HG02623 (cell line): ENCODE measurements around the gene LRBA.

Experiments used
- ATAC-seq: cut with Tn5 transposase; IDR thresholded peaks from one replicate; pipeline ENCODE4 v1.9.1; 2021; ENCODE audit warnings: moderate library complexity; ENCODE audit not compliant: unreplicated experiment

The LRBA gene

DNA sequence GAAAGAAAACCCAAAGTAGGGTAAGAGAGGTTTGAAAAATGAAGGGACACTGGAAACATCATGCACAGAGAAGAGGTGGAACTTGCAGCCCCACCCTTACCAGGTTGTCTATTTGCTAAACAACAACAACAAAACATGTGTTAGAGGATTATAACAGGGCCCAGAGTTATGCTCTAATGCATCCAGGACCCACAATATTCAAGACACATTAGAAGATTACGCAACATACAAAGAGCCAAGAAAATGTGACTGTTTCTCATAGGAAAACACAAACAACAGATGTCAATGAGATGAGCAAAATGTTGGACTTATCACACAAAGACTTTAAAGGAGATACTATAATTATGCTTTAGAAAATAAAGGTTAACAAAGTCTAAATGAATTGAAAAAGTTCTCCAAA is 128.5 kb downstream of the LRBA start:
- ATAC-seq, result no peak

DNA sequence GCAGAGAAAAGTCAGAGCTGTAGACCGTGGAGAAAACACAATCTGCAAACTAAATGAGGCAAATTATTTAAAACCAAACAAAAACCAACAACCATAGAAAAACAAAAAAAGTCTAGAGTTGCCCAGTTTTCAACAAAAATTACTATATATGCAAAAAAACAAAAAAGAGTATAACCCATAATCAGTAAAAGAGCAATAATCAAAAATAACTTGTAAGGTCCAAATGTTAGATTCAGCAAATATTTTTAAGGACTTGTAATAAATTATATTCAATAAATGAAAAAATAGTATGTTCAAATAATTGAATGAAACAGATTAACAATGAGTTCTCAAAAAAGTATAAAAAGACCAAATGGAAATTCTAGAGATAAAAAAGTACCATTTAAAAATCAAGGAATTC is 130.5 kb downstream of the LRBA start:
- no peak for ATAC-seq

DNA sequence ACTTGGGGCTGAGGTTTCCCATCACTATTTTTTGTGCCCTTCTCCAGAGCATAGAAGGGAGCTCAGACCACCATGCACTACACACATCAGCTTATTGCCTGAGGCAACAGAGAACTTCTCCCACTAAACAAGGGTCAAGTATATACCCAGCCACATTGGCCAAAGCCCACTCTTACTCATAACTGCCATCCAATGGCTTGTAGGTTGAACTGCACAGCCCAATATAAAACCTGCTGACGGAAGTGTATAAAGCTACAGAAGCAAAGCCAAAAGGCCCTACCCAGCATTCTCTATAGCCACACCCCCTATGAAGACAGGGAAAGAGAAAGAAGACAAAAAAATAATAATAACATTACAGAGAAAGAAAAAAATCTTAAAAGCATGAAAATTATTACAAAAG is 139.7 kb downstream of the LRBA start:
- ATAC-seq, result no peak

DNA sequence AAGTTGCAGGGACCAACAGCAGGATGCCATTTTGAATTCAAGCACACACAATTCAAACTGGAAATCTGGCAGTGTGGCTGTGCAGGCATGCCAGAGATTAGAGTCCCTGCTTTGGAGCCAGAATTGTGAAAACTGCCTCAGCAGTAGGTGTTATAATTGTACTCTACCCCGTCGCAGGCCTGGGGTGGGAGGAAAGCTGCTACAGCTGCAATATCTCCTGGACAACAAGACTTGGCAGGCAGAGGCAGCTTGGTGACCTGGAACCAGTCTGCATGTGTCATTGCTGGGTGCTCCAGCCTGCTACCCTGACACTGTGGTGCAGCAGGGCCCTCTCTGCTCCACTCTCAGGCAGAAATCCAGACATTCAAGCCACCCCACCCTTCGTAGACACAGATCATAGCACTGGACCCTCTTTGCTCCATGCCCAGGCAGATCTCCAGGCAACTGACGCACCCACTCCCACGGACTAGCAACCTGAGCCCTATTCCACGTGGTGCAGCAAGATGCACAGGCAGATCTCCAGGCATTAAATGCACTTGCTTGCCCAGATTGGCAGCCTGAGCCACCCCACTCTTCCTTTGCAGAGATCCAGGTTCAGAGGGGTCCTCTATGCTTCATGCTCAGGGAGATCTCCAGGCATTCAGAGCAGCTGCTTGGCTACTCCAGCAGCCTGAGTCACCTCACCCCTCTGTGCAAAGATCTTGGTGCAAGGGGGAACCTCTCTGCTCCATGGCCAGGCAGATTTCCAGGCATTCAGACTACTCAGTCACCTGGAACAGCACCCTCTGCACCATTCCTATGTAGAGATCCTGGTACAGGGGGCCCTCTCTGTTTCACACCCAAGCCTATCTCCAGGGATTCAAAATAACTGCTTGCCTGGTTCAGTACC is 140.5 kb downstream of the LRBA start:
- no peak for ATAC-seq

DNA sequence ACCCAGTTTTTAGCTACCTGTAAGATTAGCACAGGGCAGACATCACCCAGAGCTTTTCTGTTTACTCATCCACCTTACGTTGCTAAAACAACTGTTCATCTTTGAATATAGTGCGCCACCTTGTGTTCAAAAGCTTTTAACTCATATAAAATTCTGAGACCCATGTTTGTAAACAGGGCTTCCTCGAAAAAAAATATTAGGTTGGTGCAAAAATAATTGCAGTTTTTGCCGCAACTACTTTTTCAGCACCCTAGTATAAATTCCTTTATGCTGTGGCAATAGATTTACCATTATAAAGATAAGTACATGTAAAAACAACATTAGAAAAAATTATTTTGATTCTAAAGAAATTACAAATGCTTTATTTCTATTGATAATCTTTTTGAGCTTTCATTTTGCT is 147.9 kb downstream of the LRBA start:
- peak; percentile 81 for ATAC-seq

DNA sequence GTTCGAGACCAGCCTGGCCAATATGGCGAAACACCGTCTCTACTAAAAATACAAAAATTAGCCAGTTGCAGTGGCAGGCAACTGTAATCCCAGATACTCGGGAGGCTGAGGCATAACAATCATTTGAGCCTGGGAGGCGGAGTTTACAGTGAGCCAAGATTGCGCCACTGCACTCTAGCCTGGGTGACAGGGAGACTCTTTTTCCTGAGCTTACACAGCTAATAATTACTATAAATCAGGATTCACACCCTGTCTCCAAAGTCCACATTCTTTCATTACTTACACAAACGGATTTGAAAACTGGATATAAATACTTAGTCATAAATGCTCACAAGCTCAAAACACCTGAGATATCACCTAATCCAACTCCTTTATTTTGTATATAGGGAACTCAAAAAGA is 151.6 kb downstream of the LRBA start:
- no peak for ATAC-seq

DNA sequence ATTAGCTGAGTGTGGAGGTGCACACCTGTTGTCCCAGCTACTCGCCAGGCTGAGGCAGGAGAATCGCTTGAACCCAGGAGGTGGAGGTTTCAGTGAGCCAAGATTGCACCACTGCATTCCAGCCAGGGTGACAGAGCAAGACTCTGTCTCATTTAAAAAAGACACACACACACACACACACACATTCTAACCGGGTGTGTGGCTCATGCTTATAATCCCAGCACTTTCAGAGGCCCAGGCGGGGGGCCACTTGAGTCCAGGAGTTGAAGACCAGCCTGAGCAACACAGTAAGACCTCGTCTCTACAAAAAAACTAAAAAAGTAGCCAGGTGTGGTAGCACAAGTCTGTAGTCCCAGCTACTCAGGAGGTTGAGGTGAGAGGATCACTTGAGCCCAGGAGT is 152.3 kb downstream of the LRBA start:
- ATAC-seq, result no peak

DNA sequence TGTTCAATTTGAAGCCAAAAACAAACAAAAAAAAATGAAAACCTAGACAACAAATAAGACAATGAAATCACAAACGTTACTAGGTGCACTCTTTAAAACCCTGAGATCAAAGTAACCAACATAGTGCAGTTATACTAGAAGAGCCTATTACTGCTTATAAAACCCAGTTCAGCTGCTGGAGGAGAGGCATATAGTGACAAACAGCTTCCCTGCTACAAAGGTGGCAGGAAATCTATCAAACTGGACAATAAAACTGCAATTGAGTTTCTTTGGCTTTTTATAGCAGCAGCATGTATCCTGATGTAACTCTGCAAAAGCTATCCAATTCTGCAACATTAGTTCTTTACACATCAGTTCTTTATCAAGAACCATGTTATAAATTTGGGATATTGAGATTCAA is 155.6 kb downstream of the LRBA start:
- ATAC-seq, result no peak

DNA sequence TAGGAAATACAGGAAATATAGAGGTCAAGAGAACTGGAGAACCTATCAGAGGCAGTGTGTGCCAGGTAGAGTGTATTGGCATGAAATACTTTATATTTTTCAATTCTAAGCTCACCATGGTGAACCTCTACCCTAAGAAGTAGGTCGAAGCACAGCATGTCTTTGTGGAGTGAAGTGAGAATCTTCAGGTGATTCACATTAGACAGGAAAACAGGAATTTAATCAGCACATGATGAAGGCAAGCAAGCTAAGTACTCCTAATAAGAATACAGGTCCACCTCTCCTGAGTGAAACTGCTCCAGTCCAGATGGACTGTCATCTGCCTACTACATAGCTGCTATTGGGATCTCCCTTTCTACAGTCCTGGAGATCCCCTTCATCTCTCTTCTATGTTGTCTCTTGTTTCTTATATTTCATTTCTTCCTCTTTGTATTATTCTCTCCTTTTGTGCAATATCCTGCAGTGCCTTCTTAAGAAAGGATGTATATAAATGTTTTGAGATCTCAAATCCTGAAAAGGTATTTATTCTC is 159.0 kb downstream of the LRBA start:
- ATAC-seq, result peak; percentile 53

DNA sequence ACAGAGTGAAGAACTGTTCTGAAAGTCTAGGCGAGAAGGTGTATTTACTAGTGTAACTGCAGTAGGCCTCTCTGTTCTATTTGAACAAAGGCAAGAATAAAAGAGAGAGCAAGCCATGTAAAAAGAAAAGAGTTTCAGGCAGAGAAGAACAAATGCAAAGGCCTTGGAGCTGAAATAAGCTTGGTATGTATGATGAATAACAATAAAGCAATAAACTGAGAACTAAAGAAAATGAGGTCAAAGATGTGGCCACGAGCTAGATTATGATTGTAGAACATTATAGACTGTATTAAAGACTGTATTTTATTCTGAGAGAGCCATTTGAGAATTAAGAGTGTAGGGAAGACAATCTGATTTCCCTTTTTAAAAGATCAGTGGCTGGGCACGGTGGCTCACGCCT is 160.5 kb downstream of the LRBA start:
- no peak for ATAC-seq

DNA sequence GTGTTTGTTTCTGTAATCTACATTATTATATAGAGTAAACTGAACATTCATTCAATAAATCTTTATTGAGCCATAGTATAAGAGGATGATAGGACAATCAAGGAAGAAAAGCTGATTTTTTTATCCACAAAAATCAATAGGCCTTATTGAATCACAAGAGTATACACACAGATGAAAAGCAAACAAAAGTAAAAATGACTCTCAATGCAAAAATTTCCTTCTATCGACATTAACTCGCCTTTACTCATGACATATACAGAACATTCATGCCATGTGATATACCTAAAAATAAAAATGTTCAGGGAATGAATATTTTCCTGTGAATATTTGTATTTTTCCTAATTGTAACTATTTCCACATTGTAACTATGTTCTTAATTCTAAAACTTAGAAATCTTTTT is 161.2 kb downstream of the LRBA start:
- no peak for ATAC-seq

DNA sequence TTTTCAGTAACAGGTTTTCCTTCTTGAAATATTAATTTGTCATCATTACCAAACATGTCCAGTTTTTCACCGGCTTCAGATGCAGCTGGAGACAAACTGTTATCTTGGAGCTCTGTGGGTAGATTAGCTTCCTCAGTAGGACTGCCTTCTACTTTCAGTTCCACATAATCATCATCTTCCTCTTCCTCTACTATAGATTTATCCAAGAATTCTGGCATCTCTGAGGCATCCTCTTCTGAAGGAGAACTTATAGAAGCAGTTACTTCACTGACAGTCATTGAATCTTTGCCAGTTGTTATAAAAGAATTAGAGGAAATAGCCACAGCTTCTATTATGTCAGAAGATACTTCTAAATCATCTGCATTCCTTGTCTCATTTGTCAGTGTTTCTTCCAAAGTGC is 162.9 kb downstream of the LRBA start:
- no peak for ATAC-seq

DNA sequence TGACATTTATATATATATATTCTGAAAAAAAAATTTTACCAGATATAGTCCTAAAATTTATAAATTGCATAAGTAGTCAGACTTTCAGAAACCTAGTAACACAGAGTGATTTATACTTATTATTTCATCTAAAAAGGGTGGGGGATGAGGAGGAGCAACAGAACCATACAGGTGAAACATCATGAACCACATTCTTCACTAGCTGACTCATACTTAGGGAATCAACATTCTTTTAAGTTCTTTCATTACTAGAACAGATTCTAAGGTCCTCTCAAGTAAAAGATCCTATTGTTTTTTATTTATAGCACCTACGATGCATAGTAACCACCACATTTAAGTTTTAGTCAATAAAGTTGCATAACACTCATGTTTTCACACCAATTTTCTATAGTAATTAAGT is 166.1 kb downstream of the LRBA start:
- no peak for ATAC-seq

DNA sequence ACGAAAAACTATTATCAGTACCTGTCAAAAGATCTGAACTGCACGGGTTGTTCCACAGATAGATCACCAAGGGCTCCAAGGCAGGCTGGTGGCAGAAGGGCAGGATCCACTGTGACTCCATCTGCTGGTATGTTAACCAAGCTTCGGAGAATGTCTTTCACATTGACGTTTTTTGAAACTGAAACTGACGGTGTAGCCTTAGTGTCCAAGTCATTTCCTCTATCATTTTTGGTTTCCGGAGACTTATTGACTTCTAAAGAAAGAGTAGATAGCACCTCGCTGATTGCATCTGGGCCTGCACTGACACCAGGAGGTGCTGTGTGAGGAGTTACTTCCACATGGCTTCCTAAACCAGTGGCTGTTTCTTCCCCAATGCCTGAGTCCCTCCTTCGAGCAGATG is 186.9 kb downstream of the LRBA start:
- ATAC-seq, result peak; percentile 91

DNA sequence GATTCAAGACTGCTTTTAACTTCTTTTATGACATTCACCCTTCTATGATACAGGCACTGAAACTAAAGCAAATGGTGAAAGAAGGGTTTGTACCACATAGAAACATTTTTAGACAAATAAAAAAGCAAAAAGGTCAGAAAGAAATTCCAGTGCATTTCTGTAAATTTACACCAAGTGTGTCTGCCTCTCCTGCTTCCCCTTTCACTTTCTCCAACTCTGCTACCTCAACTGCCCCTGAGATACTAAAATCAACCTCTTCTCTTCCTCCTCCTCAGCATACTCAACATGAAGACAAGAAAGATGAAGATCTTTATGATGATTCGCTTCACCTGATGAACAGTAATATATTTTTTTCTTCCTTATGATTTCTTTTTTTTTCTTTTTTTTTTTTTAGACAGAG is 187.9 kb downstream of the LRBA start:
- ATAC-seq, result no peak

DNA sequence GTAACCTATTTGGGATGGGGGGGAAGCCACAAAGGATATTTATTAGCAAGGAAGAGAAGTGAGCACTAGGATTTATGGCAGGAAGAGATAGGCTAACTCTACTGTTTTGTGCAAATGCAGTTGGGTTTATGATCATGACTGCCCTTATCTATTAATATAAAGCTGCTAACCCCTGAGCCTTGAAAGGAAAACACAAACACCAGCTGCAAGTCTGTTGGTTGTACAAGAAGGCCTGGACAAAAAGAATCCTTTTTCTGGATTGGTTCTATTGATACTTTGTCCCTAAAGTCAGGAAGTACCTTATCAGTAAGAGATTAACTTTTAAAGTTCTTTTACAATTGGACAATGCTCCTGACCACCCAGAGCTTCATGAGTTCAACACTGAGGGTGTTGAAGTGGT is 188.8 kb downstream of the LRBA start:
- no peak for ATAC-seq

DNA sequence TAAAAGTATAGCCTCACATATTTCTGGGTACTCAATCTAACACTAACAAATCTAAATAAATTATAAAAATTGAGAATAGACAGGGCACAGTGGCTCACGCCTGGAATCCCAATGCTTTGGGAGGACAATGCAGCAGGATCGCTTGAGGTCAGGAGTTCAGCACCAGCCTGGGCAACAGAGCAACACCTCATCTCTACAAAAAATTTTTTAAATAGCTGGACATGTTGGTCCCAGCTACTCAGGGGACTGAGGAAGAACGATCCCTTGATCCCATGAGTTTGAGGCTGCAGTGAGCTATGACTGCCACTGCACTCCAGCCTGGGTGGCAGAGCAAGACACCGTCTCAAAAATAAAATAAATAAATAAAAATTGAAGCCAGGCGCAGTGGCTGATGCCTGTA is 192.7 kb downstream of the LRBA start:
- ATAC-seq, result no peak

DNA sequence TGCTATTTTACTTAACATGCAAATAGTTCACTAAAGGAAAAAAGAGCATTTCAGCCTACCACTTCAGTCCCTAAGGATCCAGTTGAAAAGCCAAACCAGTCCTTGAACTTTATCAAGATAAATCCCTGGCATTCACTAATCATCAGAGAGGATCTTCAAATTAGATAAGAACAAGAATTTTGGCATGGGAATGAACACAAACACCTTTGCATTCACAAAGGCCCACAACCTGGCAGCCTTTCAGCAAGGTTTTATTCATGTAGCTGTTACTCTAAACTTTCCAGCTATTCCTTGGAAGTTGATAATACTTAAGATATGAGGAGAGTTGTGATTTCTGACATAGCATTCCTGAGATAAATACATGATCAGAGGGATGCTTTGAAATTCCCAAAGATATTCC is 193.4 kb downstream of the LRBA start:
- no peak for ATAC-seq

DNA sequence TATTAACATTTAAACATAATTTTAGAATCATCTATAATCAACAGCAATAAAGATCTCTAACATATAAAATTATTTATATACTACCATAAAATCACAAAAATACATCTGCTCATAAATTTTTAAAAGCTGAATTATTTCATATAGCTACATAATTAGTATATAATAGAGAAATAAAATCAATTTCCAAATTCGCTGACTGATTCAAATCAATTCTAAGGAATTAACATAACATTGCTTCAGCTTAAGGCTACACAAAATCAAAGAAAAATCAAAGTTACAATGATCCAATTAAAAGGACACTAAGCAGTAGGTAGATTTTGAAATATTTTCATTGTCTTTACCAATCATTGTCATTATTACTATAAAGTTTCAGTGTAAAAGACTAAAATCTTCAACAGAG is 194.7 kb downstream of the LRBA start:
- no peak for ATAC-seq

DNA sequence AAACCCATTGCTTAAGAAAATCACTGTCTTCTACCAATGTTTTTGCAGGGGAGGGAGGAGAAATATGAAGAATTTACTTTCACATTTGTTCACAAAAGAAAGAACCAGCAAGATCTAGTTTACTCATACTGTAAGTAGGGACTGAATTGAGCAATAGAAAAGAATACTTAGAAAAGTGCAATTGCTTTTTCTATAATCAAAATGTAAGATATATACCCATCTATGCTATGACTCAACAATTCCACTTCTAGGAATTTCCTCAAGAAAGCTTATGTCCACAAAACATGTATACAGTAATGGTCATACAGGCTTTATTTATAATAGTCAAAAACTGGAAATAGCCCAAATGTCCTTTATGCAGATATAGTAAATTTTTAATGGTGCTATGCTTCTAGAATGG is 196.4 kb downstream of the LRBA start:
- ATAC-seq, result no peak

DNA sequence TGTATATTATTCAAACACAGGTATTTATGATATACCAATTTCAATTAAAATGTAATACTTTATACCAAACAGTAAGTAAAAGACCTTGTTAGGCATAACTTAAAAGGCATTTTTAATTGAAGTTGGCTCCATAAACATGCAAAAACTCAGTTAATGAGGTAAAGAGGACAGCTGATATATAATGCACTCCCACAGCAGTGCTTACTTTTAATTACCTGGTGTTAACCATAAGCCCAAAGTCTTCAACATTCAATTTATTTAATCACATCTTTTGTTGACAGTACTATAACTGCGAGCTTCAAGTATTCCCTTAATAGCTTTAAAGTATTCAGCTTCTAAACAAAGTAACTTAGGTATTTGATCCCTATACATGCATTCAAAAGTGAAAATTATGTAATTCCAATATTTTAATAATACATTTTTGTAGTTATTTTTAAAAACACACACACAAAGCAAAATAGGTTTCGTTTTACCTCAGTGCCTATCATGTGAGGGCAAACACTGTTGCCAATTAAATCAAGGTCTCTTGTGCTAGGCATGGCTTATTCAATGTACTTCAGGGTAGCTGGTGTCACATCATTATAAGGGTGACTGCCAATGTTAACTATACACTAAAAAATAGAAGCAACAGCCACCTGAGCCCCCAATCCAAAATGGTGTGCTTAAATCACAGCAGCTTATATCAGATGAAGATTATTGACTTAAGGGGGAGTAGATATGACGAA is 197.1 kb downstream of the LRBA start:
- no peak for ATAC-seq

DNA sequence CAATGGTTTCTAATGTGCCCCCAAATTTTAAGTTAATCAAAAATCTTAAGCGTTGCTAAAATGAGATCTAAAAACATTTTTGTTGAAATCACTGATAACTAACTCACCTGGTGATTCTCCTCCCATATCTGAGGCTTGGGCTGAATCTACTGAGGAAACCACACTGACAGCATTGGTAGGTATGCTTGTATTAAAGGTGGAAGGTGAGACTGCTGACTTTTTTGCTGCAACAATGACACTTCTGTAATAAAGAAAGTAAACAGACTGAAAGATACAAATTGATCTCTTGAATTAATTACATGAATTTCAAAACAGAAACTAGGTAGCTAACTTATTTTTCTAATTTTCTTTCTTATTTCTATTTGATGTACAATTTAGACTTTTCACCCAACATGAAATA is 198.1 kb downstream of the LRBA start:
- ATAC-seq, result no peak
